Activated T-cell treated with anti-CD3 and anti-CD28 coated beads for 24 hours (primary cell): ENCODE data around the gene SPAG5.

Experiments used
- DNase-seq: peaks from one replicate; pipeline ENCODE4 v3.0.0-alpha.2; 2020; ENCODE audit warnings: low read depth

Gene SPAG5

GRCh38 chr17:28547096-28547622 lies 51.7 kb downstream of the SPAG5 start:
- no peak for DNase-seq

- DNase-seq, result no peak
These were observed 52.9 kb downstream of the SPAG5 start for GRCh38 chr17:28545787-28546415.

GRCh38 chr17:28545141-28545503 lies 53.7 kb downstream of the SPAG5 start:
- DNase-seq, result no peak

- DNase-seq, result no peak
These were observed 54.3 kb downstream of the SPAG5 start for GRCh38 chr17:28544402-28545140.

DNA sequence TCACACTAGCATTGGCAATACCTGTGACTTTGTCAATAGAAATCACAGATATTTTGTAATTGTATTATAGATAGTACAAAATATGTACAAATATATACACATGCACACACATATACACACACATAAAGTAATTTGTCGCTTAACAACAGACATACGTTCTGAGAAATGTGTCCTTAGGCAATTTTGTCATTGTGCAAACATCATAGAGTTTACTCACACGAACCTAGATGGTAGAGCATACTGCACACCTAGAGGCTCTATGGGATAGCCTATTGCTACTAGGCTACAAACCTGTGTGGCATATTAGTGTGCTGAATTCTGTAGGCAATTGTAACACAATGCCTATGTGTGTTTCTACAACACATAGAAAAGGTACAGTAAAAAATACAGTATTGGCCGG lies 57.4 kb downstream of the SPAG5 start:
- no peak for DNase-seq

GRCh38 chr17:28540231-28540630 lies 58.6 kb downstream of the SPAG5 start:
- DNase-seq, result no peak

DNA sequence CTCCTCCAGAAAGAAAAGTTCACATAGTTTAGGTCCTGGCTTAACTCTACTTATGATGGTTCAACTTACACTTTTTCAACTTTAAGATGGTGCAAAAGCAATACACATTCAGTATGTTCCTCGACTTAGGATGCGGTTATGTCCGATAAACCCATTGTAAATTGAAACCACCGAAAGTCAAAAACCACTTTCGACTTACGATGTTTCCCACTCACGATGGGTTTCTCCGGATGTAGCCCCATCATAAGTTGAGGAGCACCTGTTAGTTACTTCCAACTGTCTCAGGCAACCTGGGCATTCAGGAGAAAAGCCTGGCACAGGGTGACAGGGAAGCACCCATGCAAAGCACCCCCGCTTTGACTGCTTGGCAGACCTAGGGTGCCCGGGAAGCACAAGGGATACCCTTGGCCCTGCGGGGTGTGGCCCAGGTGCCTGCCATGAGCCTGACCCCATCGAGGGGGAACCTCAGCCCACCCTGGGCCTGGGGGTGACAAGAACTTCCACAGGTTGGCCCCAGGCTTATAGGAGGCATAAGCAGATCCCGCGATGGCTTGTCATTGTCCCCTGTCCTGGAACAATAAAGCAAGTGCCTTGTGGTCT lies 60.4 kb downstream of the SPAG5 start:
- no peak for DNase-seq

GRCh38 chr17:28537219-28537610 lies 61.6 kb downstream of the SPAG5 start:
- DNase-seq, result no peak

DNA sequence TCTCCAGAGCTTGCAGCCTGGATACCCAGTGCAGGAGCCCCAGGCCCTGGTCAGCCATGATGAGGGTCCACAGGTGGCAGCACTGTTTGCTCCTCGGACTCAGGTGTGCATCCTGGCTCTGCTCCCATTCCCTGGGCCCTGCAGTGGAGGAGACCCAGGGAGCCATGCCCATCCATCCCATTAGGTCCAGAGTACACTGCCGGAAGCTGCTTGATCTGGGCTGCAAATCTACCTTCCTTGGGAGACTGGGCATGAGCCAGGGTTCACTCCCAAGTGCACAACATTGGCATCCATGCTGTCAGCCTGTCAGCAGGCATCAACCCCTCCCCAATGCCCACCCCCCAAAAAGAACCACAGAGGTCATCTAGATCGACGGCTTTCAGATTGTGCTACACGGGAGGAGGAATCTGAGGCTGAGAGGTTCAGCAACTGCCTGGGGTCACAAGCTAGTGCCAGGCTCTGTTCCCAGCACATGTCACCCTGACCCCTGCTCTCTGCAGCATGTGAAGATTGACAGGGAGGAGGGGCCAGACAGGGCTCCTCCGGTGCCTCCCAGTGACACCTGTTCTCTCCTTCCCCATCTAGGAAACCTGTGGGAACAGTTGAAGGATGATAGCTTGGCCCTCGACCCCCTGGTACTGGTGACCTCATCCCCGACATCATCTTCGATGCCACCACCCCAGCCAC lies 62.1 kb downstream of the SPAG5 start:
- DNase-seq, result no peak

- DNase-seq, result no peak
These were observed 64.0 kb downstream of the SPAG5 start for GRCh38 chr17:28534740-28535375.

DNA sequence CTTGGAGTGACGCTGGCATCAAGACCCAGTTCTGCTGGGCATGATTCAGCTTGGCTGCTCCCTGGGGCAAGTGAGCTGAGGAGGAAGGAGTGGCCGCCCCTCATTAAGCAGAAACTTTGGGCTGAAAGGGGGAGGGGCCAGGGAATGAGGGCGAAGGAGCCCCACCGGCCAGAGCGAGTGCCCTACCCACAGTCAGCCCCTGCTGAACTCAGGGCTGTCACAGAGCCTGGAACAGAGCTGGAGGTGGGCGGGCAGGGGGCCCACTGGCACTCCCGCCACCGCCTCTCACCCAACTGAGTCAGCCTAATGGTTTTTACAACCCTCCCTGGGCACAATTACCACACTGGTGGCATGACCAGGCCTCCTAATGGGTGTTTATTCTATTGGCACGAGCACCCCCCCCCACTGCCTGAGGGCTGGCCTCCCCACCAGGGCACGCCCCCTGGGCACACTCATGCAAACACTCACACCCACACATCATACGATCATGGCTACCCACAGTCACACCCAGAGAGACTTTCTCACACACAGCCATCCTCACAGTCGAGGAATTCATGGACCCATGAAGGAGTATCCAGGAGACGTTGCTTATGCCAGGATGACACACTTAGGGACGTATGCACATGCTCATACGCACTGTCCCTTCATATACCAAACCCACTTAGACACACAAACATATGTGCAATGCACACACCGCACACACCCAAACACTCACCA lies 65.6 kb downstream of the SPAG5 start:
- DNase-seq, result no peak

GRCh38 chr17:28532050-28532960 lies 66.5 kb downstream of the SPAG5 start:
- DNase-seq, result no peak

DNA sequence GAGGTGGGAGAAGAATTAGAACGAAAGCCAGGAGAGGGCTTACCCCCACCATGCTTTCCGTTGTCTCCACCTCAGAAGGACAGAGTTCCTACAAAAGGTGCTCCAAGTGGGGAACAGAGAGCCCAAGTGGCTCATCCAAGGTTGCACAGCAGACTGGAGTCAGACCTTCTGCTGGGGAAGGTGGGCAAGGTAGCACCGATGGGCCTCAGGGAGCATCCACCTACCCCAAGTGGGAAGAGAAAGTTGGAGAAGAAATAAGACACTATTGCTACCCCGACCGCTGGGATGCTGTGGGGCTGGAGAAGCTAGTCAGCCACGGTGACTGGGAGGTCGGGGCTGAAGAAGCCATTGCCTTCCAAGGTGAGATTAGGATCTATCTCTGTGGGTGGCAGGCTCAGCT lies 67.9 kb downstream of the SPAG5 start:
- DNase-seq, result no peak

- no peak for DNase-seq
These were observed 68.6 kb downstream of the SPAG5 start for GRCh38 chr17:28530250-28530649.

DNA sequence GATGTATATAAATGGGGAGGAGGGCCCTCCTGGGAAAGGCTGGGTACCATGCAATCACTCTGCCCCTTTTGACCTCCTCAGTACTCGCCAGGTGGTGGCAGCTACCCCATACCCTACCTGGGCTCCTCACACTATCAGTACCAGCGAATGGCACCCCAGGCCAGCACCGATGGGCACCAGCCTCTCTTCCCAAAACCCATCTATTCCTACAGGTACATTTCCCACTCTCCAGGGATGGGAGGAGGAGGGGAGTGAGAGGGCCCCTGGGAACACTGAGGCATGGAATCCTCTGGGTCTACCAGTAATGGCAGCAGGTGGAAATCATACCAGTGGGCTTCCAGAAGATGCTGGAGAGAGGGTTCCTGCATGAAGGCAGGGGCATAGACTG lies 69.8 kb downstream of the SPAG5 start:
- no peak for DNase-seq

DNA sequence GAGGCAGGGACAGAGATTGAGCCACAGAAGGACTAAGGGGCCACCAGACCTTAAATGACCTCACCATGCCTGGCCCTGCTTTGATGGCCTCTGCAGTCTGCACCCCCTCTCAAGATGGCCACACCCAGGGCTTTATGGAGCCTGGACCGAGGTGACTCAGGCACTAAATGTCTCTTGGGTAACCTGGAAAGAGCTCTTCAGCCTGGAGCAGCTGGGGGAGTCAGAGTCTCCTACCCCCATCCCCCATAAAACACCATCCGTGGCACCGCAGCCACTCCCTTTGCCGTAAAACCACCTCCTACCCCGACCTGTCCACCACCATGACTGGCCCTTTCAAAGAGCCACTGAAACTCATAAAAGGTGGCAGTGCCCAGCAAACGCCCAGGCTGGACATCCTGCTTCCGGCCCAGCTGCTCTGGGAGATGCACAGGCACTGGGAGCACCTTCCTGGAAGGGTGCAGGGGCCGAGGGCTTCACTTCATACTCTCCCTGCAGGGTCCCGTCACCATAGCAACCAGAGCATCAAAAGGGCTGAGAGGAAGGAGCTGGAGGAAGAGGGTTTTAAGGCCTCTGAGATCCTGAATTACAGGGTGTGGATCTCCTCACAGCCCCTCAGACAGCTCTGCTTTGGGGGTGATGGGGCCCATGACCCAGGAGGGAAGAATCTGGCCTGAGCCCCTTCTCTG lies 70.4 kb downstream of the SPAG5 start:
- no peak for DNase-seq

GRCh38 chr17:28527859-28528258 lies 71.0 kb downstream of the SPAG5 start:
- no peak for DNase-seq
